ENCODE data around the gene RCOR2. TPM values are rescaled to one million over a fixed set of nuclear protein-coding genes. Genes with fewer than 3 reads are reported as not detected.
"Not testable (repeated sequence)": the region's sequence is repeated elsewhere in the genome, so short reads cannot be mapped to it uniquely, and the experiment has no call there.

RCOR2 gene
- total RNA-seq, 1 donor from 2014 or later = 1.3 TPM

GRCh38 chr11:63879598-63880402, 37.2 kb downstream of the RCOR2 start:
- DNase-seq (ENCODE audit: low read depth, low spot score) = no peak

- no peak for DNase-seq (ENCODE audit: low read depth, low spot score)
Measured at GRCh38 chr11:63877658-63878241, 39.2 kb downstream of the RCOR2 start.

GRCh38 chr11:63876616-63877015, 40.3 kb downstream of the RCOR2 start:
- DNase-seq (ENCODE audit: low read depth, low spot score) = no peak

GRCh38 chr11:63875506-63876065, 41.4 kb downstream of the RCOR2 start:
- no peak for DNase-seq (ENCODE audit: low read depth, low spot score)

- no peak for DNase-seq (ENCODE audit: low read depth, low spot score)
Measured at GRCh38 chr11:63874511-63874910, 42.5 kb downstream of the RCOR2 start.

- no peak for DNase-seq (ENCODE audit: low read depth, low spot score)
Measured at GRCh38 chr11:63873311-63873710, 43.7 kb downstream of the RCOR2 start.

- no peak for DNase-seq (ENCODE audit: low read depth, low spot score)
Measured at GRCh38 chr11:63872800-63873197, 44.2 kb downstream of the RCOR2 start.

GRCh38 chr11:63871962-63872799, 44.8 kb downstream of the RCOR2 start:
- DNase-seq (ENCODE audit: low read depth, low spot score) = peak; percentile 60

GRCh38 chr11:63870351-63871140, 46.4 kb downstream of the RCOR2 start:
- DNase-seq (ENCODE audit: low read depth, low spot score) = no peak

- no peak for DNase-seq (ENCODE audit: low read depth, low spot score)
Measured at GRCh38 chr11:63869683-63870082, 47.3 kb downstream of the RCOR2 start.

GRCh38 chr11:63869171-63869591, 47.8 kb downstream of the RCOR2 start:
- DNase-seq (ENCODE audit: low read depth, low spot score) = no peak

- no peak for DNase-seq (ENCODE audit: low read depth, low spot score)
Measured at GRCh38 chr11:63868399-63869064, 48.4 kb downstream of the RCOR2 start.

- DNase-seq (ENCODE audit: low read depth, low spot score) = no peak
Measured at GRCh38 chr11:63867511-63867910, 49.5 kb downstream of the RCOR2 start.

GRCh38 chr11:63866211-63866610, 50.8 kb downstream of the RCOR2 start:
- DNase-seq (ENCODE audit: low read depth, low spot score) = no peak

GRCh38 chr11:63863620-63864019, 53.3 kb downstream of the RCOR2 start:
- not testable (repeated sequence) for DNase-seq (ENCODE audit: low read depth, low spot score)

- DNase-seq (ENCODE audit: low read depth, low spot score) = no peak
Measured at GRCh38 chr11:63862923-63863322, 54.0 kb downstream of the RCOR2 start.

All from pulmonary artery endothelial cell (primary cell).